Activated T-helper 1 cell treated with anti-CD3 and anti-CD28 coated beads, Interleukin-2, amount 50 U/mL, for 16 hours (primary cell): Measurements from ENCODE around the gene RAB4A.

Source experiments
- DNase-seq, 2 donors: peaks; one replicate each; pipeline ENCODE4 v3.0.0-alpha.2; 2020; ENCODE audit warnings: low read depth in 1 of 2, low spot score in 1 of 2

Gene RAB4A

DNA sequence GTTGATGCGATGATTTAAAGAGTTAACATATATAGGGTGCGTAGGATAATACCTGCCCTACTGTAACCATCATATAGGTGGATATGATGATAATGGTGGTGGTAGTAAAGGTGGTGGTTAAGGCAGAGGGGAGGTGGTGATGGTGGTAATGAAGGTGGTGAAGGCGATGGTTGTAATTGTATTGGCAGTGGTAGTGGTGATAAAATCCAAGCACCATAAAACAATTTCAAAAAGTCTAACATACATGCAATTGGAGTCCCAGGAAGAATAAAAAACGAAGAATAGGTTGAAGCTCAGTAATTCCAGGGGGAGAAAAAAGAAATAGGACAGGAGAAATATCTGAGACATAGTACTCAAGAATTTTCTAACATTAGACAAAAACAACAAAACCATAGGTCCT lies 27.3 kb upstream of the RAB4A start:
- no peak for DNase-seq

DNA sequence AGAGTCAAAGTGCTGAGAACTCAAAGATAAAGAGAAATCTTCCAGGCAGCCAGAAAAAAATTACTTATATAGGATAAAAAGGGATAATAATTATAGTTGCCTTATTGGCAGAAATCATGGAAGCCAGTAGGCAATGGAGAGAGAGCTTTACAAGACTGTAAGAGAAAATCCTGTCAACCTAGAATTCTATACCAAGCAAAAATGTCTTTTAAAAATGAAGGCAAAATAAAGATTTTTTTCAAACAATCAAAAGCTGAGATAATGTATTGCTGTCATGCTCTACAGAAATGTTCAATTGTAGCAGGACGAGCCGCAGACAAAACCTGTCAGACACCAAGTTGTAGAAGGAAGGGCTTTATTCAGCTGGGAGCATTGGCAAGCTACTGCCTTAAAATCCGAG lies 26.8 kb upstream of the RAB4A start:
- no peak for DNase-seq

DNA sequence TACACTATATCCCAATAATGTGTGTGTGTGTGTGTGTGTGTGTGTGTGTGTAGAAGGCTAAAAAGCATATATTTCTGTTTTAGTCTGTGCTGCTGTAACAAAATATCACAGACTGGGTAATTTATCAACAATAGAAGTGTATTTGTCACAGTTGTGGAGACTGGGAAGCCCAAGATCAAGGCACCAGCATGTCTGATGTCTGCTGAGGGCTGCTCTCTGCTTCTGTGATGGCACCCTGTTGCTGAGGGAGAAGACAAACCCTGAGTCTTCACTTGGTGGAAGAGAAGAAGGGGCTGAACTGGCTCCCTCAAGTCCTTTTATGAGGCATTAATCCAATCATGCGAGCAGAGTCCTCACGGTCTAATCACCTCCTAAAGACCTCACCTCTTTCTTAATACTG lies 23.0 kb upstream of the RAB4A start:
- no peak for DNase-seq

DNA sequence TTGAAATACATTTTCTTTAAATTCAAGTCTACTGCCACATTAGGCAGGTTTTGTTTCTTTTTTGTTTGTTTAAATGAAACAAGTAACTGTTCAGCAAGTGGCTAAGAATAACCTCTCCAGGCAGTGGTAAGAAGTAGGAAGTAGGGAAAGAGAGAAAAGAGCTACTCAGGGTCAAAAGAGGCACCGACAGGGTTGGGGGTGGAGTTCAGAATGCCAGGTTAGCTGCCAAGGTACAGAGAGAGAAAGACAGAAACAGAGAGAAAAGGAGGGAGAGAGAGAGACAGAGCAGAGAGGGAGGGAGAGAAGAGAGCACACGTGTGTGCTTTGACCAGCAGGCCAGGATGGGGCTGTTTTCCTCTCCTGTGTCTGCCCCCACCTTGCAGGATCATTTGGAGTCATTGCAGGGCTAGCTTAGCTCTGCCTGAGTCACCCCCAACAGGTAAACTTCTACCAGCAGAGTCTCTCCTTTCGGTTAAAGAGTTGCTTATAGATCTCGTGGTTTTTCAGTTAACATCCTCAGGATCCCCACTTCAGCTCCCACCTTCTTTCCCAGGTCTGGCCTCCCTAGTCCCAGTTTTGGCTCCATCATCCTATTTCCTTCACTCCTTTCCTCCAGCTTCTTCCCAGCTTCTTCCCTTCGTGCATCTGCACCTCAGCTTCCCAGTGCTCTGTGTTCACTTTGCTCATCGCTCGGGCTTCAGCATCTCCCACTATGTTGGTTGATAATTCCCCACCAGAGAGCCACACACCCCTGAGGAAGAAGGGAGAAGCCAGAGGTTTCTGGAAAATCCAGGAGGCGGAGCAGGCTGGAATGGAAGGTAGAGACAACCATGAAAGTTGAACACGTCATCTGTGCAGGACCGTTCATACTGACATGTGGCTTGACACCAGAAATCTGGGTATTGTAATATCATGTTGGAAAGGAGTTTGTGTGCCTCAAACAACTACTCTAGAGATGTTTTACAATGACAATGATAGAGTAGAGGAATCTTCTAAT lies 21.8 kb upstream of the RAB4A start:
- DNase-seq, result no peak

DNA sequence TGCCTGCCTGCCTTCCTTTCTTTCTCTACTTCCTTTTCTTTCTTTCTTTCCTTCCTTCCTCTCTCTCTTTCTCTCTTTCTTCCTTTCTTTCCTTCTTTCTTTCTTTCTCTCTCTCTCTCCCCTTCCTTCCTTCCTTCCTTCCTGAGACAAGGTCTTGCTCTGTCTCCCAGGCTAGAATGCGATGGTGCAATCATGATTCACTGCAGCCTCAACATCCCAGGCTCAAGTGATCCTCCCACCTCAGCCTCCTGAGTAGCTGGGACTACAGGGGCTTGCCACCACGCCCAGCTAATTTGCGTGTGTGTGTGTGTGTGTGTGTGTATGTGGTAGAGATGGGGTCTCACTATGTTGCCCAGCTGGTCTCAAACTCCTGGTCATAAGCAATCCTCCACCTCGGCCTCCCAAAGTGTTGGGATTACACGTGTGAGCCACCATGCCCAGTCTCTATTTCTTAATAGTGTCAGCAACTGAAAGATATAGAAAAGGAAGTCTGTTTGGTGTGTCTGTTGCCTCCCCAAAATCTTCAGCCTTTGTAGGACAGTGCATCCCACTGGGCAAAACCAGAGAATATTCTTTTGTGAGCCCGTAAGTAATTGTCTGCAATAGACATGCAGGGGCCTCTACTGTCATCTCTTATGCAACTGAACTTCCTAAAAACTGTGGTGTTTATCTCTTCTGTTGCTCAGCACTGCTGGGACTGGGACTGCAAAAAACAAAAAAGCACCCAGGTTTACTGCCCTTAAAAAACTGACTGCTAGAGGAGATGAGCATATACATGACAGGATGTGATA lies 20.9 kb upstream of the RAB4A start:
- no peak for DNase-seq

DNA sequence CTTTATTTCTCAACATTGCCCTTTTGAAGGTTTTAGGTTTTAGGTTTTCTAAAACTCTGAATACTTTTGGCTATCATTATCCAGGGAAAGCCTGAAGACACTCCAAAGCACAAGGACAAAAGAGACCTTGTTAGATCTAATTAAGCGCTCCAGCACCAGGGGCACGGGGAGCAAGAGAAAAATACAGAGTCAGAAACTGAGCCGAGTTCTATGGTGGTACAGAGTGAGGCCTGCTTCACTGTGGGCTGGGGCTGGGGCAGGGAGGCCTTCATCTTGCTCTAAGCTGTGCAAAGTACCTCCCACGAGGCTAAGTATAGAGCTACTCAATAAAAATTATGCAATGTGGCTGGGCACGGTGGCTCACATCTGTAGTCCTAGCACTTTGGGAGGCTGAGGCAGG lies 19.7 kb upstream of the RAB4A start:
- DNase-seq, result no peak

DNA sequence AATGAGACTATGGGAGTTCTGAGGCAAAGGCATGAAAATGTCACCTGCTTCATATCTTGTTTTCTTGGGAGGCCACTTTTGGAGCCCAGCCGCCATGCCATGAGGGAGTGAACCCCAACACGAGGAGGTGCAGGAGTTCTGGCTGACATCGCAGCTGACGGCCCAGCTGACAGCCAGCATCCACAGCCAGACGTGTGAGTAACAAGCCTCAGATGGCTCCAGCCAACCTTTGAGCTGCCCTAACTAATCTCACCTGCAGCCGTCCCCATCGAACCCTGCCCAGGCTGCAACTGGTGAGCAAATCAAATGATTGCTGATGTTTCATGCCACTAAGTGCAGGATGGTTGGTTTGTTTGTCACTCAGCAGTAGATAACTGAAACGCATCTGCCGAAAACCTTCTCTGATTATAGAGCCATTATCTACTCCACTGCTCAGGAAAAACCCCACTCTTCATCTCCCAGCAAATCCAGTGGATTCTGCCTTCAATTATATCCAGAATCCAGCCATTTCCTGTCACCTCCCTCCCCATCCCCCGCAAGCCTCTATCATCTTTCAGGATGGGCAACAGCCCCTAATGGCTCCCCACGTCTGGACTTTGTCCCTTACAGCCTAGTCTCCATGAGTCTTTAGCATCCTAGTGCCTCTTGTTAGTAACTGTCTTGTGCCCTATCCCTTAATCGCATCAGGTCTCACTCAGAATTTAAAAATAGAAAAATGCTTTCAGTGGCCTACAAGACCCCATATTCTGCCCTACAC lies 18.5 kb upstream of the RAB4A start:
- no peak for DNase-seq

DNA sequence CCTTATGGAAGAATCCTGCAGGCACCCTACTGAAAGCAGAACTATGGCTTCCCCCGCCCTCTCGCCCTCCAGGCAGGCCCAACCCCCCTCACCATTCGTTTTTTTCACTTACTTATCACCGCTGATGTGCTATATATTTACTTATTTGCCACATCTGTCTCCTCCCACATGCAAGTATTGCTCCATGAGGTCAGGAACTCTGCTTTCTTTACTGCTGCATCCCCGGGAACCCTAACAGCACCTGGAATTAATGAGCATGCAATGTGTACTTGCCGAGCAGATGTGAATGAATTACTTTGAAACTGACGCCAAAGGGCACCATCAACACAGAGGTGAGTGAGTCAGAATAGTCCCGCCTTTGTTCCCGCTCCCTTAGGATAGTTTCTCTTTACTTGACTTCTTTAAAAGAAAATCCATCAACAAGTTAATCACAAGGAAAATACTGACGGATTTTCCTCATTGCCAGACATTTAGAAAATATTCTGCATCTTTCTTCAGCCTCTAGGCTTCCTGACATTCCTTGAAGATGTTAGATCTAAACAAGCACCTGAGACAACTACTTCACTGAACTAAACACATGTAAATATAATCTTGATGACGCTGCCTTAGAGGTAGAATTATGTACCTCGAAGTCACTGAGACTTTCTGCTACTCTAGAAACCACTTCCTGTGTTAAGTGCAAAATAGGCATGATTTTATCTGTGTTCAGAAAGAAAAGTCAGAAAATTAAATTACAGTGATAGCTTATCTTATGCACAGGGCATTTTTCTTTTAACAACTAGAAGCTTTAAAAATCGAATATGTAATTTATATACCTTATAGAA lies 17.5 kb upstream of the RAB4A start:
- DNase-seq, result no peak

DNA sequence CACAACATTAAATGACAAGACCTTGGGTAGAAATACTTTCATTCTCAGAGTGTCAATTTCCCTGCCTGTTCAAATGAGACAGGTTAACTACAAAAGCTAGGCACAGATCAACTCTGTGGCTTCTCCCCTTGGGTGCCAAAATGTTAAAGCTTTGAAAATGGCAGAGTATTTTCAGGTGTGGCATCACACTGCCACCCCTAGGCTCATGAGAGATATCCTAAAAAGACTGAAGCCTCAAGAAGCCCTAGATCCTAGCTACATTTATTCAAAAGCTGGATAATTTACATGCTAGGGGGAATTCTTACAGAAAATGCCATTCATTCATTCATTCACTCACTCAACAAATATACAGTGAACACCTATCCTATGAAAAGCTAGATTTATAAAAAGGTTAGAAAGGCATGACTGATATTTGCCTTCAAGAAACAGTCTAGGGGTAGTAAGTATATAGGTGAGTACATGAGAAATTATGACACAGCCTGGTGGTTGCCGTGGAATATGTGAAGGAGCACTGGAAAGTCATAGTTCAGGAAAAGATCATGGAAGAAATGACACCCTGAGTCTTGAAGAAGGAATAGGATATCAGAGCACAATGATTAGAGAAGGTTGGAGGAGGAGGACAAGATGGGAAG lies 15.9 kb upstream of the RAB4A start:
- no peak for DNase-seq

DNA sequence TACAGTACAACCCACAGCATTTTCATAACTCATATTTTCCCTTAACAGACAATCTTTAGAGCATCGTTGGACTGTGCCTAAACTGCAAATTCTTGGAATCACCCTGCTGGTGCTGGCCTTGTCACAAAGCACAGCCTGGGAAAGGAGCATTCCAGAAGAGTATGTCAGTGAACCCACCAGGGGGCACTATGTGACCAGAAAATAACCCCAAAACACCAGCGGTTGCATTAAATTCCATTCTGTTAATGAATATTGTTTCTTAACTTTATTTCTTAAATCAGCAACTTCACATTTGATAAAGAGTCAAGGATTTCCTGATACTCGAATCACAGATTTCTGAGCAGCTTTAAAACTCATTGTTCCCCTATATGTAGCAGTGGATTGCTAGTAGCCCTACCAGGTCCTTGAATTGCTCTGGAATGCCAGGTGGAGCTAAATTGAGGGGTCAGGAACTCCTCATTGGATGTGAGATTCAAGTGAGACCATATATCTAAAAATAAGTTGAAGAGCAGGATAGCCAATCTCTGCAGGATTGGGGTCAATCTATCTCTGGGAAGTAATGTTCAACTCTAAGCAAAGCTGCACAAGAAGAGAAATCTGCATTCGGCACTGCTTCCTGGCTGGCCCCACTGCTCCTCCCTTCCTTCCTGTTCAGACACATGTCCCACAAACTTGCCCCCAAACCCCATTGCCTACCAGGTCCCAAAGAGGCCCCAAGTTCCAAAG lies 12.7 kb upstream of the RAB4A start:
- DNase-seq, result peak; percentile 14 to 35

DNA sequence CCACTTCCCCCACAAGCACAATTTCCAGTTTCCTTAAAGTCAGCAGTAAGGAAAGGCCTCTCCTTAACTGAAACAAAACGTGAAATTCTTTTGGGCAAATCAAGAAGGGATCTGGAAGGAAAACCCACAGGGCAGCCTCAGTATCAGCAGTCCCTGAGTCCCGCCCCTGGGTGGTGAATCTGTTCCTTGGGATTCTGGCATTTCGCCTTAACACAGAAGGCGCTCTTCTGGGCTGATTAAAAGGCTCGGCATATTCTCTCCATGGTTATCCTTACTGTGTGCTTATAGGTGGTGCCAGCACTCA lies 12.2 kb upstream of the RAB4A start:
- no peak for DNase-seq

DNA sequence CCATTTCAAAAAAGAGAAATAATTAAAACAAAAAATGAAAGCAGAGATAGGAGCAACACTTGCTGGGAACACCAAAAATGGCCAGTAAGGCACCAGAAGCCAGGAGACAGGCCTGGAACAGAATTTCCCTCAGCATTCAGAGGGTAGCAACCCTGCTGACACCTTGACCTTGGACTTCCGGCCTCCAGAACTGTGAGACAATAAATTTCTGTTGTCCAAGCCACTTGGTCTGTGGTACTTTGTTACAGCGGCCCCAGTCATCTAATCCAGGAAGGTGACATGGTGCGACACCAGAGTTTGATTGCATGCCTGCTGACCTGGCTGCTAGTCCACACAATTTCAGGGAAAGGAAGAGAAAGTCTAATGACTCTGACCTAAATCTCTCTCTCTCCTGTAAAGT lies 10.6 kb upstream of the RAB4A start:
- DNase-seq, result no peak

DNA sequence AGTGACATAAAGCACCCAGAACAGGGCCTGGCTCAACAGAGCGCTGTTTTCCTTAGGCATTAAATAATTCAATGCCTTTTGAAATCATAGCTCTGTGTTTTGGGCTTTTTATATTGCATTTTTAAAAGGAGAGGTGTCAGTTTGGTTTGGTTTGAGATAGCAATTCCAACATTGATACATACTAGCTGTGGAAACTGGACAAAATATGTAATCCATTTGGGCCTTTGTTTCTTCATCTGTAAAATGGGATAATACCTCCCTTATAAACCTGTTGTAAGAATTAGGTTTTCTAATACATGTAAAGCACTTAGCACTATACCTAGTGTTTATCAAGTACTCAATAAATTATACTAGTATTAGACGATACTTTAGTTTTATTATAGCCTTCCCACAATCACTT lies 8.7 kb upstream of the RAB4A start:
- DNase-seq, result no peak

DNA sequence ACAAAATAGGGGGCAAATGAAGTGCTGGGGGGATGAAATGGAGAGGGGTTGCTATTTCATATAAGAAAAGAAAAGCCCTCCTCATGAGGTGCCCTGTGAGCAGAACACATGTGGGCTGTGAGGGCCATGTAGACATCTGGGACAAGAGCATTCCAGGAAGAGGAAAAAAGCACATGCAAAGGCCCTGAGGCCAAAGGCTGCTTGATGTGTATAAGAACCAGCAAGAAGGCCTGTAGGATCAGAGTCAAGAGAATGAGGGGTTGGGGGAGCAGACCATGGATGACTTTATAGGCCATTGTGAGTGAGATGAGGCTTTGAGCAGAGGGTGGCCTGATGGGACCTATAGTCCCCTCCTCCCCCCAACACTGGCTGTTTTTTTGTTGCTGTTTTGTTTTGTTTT lies 7.7 kb upstream of the RAB4A start:
- no peak for DNase-seq

DNA sequence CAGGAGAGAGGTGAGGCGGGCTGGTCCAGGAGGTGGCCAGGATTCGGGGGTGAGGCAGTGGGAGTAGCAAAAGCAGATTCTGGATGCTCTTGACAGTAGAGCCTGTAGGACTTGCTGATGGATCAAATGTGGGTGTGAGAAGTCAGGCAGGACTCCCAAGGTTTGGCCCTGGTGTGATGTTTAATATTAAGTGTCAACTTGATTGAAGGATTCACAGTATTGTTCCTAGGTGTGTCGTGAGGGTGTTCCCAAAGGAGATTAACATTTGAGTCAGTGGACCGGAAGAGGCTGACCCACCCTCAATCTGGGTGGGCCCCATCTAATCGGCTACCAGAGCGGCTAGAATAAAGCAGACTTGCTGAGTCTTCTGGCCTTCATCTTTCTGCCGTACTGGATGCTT lies 6.8 kb upstream of the RAB4A start:
- DNase-seq, result no peak

DNA sequence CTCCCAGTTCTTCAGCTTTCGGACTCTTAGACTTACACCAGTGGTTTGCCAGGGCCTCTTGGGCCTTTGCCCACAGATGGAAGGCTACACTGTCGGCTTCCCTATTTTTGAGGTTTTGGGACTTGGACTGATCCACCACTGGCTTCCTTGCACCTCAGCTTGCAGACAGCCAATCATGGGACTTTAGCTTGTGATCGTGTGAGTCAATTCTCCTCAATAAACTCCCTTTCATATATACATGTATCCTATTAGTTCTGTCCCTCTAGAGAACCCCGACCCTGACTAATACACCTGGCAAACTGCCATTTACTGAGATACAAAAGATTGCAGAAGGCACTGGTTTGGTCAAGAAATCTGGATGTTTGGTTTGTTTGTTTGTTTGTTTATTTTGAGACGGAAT lies 6.4 kb upstream of the RAB4A start:
- DNase-seq, result no peak

DNA sequence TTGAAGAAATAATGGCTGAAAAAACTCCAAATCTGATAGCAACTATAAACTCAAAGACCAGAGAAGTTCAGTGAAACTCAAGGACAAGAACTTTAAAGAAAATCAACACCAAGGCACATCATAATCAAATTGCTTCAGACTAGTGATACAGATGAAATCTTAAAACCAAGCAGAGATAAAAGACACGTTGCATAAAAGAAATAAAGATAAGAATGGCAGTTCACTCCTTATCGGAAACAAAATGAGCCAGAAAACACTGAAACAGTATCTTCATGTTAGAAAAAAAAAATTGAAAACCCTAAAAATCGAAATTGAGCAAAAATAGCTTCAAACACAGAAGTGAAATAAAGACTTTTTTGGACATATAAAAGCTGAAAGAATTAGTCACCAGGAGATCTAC lies 4.6 kb upstream of the RAB4A start:
- DNase-seq, result no peak

DNA sequence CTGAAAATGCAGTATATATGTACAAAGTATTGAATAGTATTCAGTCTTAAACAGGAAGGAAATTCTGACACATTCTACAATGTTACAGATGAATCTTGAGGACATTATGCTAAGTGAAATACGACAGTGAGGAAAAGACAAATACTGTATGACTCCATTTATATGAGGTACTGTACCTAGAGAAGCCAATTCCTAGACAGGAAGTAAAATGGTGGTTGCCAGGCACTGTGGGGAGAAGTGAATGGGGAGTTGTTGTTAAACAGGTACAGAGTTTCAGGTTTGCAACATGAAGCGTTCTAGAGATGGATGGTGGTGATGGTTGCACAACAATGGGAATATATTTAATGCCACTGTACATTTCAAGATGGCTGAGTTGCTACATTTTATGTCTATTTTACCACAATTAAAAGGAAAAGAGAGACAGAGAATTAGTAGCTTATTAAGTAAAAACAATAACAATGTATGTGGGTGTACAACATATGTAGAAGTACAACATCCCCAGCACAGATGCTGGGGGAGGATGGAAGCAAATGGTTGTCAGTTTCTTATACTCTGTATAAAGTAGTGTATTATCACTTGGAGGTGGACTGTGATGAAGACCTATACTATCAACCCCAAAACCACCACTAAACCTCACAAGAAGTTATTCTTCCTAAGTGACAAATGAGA lies 3.9 kb upstream of the RAB4A start:
- no peak for DNase-seq

DNA sequence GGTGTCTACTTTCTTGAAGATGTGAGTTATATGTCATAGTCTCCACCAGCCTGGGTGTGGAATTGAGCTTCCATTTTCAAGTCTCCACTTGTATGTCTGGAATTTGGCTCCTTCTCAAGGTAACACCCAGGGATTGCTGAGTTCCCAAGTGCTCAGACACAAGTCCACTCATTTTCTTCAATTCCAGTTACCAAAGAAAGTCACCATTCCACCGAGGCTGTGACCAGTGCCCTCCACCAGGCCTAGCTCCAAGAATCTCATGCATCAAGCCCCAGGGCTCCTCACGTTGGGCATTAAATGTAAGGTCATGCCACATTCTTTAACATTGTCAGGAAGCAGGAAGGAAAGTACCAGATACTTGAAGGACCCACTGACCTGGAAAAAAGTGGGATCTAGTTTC lies 2.4 kb upstream of the RAB4A start:
- DNase-seq, result no peak
